SK-N-SH (cell line): ENCODE data around the gene TRPC4.

Experiments used
- GATA2 ChIP-seq: sonication (generic); formaldehyde crosslinking; IDR thresholded peaks from 2 replicates; pipeline ENCODE4 v1.5.0; 2020; ENCODE audit warnings: mild to moderate bottlenecking, missing genetic modification reagents
- MXI1 ChIP-seq: IDR thresholded peaks from 2 replicates; pipeline ENCODE4 v1.6.1; 2012; ENCODE audit warnings: mild to moderate bottlenecking, low read depth, low read length, improper control_type of control experiment
- NRF1 ChIP-seq: IDR thresholded peaks from 2 replicates; pipeline ENCODE4 v1.6.1; 2012; ENCODE audit warnings: low read depth, mild to moderate bottlenecking, low read length
- POLR2AphosphoS5 ChIP-seq: IDR thresholded peaks from 2 replicates; pipeline ENCODE4 v1.6.1; 2012; ENCODE audit warnings: low read depth, low read length
- RAD21 ChIP-seq: IDR thresholded peaks from 2 replicates; pipeline ENCODE4 v1.6.1; 2012; ENCODE audit warnings: mild to moderate bottlenecking, low read length
- REST ChIP-seq: IDR thresholded peaks from 2 replicates; pipeline ENCODE4 v1.6.1; 2012; ENCODE audit warnings: mild to moderate bottlenecking, low read depth, low read length, moderate library complexity
- TAF1 ChIP-seq: IDR thresholded peaks from 2 replicates; pipeline ENCODE4 v1.6.1; 2012; ENCODE audit warnings: low read depth, mild to moderate bottlenecking, low read length, moderate library complexity, borderline replicate concordance
- TCF12 ChIP-seq: IDR thresholded peaks from 2 replicates; pipeline ENCODE4 v1.4.0; 2012
- TEAD4 ChIP-seq: IDR thresholded peaks from 2 replicates; pipeline ENCODE4 v1.4.0; 2012; ENCODE audit warnings: mild to moderate bottlenecking, borderline replicate concordance; ENCODE audit not compliant: insufficient read depth
- TF ChIP-seq, protein P1 (sequence below): fragments of 200-600 bp; sonication (generic); IDR thresholded peaks from 2 replicates; pipeline ENCODE4 v1.6.1; 2017; ENCODE audit warnings: antibody characterized with exemption, mild to moderate bottlenecking, moderate library complexity
- TF ChIP-seq, protein P2 (sequence below): fragments of 150-350 bp; IDR thresholded peaks from 2 replicates; pipeline ENCODE4 v1.6.1; 2017; ENCODE audit warnings: antibody characterized with exemption, low read length, low read depth, borderline replicate concordance
- TF ChIP-seq, protein P3 (sequence below): IDR thresholded peaks from 2 replicates; pipeline ENCODE4 v1.4.0; 2012; ENCODE audit warnings: low read depth, borderline replicate concordance
- TF ChIP-seq, protein P4 (sequence below): IDR thresholded peaks from 2 replicates; pipeline ENCODE4 v1.4.0; 2012; ENCODE audit warnings: low read depth
- TF ChIP-seq, protein P5 (sequence below): IDR thresholded peaks from 2 replicates; pipeline ENCODE4; 2012

GRCh38 chr13:37833411-37833810 lies 36.2 kb downstream of the TRPC4 start:
- no peak for TF ChIP-seq TAF1
- TF ChIP-seq, protein P1, sequence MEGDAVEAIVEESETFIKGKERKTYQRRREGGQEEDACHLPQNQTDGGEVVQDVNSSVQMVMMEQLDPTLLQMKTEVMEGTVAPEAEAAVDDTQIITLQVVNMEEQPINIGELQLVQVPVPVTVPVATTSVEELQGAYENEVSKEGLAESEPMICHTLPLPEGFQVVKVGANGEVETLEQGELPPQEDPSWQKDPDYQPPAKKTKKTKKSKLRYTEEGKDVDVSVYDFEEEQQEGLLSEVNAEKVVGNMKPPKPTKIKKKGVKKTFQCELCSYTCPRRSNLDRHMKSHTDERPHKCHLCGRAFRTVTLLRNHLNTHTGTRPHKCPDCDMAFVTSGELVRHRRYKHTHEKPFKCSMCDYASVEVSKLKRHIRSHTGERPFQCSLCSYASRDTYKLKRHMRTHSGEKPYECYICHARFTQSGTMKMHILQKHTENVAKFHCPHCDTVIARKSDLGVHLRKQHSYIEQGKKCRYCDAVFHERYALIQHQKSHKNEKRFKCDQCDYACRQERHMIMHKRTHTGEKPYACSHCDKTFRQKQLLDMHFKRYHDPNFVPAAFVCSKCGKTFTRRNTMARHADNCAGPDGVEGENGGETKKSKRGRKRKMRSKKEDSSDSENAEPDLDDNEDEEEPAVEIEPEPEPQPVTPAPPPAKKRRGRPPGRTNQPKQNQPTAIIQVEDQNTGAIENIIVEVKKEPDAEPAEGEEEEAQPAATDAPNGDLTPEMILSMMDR: no peak
- no peak for TF ChIP-seq RAD21
- TF ChIP-seq, protein P2, sequence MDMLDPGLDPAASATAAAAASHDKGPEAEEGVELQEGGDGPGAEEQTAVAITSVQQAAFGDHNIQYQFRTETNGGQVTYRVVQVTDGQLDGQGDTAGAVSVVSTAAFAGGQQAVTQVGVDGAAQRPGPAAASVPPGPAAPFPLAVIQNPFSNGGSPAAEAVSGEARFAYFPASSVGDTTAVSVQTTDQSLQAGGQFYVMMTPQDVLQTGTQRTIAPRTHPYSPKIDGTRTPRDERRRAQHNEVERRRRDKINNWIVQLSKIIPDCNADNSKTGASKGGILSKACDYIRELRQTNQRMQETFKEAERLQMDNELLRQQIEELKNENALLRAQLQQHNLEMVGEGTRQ: no peak
- TF ChIP-seq, protein P3, sequence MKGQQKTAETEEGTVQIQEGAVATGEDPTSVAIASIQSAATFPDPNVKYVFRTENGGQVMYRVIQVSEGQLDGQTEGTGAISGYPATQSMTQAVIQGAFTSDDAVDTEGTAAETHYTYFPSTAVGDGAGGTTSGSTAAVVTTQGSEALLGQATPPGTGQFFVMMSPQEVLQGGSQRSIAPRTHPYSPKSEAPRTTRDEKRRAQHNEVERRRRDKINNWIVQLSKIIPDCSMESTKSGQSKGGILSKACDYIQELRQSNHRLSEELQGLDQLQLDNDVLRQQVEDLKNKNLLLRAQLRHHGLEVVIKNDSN: no peak
- no peak for TF ChIP-seq REST
- TF ChIP-seq, protein P4, sequence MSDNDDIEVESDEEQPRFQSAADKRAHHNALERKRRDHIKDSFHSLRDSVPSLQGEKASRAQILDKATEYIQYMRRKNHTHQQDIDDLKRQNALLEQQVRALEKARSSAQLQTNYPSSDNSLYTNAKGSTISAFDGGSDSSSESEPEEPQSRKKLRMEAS: no peak
- TF ChIP-seq NRF1: no peak
- TF ChIP-seq, protein P5, sequence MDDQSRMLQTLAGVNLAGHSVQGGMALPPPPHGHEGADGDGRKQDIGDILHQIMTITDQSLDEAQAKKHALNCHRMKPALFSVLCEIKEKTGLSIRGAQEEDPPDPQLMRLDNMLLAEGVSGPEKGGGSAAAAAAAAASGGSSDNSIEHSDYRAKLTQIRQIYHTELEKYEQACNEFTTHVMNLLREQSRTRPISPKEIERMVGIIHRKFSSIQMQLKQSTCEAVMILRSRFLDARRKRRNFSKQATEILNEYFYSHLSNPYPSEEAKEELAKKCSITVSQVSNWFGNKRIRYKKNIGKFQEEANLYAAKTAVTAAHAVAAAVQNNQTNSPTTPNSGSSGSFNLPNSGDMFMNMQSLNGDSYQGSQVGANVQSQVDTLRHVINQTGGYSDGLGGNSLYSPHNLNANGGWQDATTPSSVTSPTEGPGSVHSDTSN: no peak
- no peak for TF ChIP-seq POLR2AphosphoS5
- no peak for TF ChIP-seq GATA2 (CRISPR knock-in tag)
- no peak for TF ChIP-seq TCF12
- no peak for TF ChIP-seq TEAD4
- TF ChIP-seq MXI1: no peak
